Activated naive CD4-positive, alpha-beta T cell treated with anti-CD3 and anti-CD28 coated beads, Interleukin-2, amount 50 U/mL, for 24 hours (primary cell): ENCODE results near the gene ARHGAP26.

ENCODE experiments used
- H3K27ac Mint-ChIP-seq: one replicate; pipeline ENCODE4 v1.8.0; 2021; ENCODE audit warnings: mild to moderate bottlenecking, mixed read lengths
- H3K27me3 Mint-ChIP-seq: one replicate; pipeline ENCODE4 v1.8.0; 2021; ENCODE audit warnings: mixed read lengths
- H3K36me3 Mint-ChIP-seq: one replicate; pipeline ENCODE4 v1.8.0; 2021; ENCODE audit warnings: mixed read lengths
- H3K4me1 Mint-ChIP-seq: one replicate; pipeline ENCODE4 v1.8.0; 2021; ENCODE audit warnings: mixed read lengths
- H3K4me3 Mint-ChIP-seq: one replicate; pipeline ENCODE4 v1.8.0; 2021; ENCODE audit warnings: mild to moderate bottlenecking, mixed read lengths
- H3K9me3 Mint-ChIP-seq: one replicate; pipeline ENCODE4 v1.8.0; 2021; ENCODE audit warnings: mixed read lengths

The ARHGAP26 gene

DNA sequence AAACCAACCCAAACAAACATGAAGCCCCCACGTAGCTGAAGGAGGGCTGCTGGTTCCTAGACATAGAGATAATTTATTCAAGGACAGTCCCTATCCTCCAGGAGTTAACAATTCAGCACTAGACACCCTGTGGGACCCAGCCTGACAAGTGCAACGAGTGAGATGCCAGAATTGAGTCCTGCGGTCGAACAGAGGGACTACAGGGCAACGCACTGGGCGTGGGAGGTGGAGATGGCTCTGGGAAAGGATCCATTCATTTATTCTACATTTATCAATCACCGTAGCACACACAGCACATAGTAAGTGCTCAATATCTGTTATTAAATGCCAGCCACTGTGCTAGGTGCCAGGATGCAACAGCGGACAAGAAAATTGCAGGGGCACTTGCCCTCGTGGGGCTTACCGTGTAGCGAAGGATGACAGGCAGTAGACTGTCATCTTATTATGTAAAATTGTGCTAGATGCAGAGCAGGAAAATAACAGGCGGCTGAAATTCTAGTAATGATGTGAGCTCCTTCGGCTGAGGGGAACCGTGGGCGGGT is 855 bp upstream of the ARHGAP26 start:
- H3K9me3 Mint-ChIP-seq = no peaks in the 10 kb centered on the region
- H3K27me3 Mint-ChIP-seq = no peaks in the 10 kb centered on the region
- peak overlapping the region; percentile 91 for H3K4me3 Mint-ChIP-seq
- H3K4me1 Mint-ChIP-seq = peaks cover 35% of the 10 kb centered on the region
- H3K27ac Mint-ChIP-seq = peak overlapping the region; percentile 85
- H3K36me3 Mint-ChIP-seq = no peaks in the 10 kb centered on the region

DNA sequence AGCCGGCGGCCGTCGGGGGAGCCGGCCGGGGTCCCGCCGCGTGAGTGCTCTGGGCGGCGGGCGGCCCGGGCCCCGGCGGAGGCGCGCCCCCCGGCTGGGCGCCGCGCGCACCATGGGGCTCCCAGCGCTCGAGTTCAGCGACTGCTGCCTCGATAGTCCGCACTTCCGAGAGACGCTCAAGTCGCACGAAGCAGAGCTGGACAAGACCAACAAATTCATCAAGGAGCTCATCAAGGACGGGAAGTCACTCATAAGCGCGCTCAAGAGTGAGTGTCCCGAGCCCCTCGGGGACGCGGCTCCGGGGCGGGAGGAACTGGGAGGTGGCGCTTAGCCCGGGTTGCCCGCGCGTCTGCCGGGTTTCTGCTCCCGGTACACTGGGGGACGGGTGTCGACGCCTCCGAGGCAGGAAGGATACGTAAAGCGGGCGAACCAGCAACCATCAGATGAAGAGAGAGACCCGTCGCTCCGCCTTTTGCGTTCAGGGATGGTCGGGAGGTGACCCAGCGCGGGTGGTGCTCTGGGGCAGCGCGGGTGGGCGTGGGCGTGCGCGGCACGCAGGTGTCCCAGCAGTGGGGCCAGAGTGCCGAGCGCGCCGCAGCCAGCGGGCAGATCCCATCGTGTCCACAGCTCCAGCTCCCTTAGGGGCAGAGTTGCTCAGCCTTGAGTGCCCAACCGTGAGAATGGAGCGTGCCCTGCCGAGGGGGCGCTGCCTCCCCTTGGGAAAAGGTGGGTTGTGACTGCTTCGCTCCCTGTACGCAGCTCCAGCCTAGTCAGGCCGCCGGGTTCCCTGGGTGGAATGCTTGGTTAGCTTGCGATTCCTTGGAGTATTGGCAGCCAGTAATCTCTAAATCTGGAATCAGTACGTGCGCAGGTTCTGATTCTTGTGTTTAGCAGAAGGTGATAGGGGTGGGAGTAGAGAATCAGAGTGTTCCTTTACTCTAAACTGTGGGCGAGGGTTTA is 753 bp downstream of the ARHGAP26 start:
- no peak overlapping the region for H3K27ac Mint-ChIP-seq
- H3K4me1 Mint-ChIP-seq = peaks cover 40% of the 10 kb centered on the region
- H3K36me3 Mint-ChIP-seq = no peaks in the 10 kb centered on the region
- H3K27me3 Mint-ChIP-seq = no peaks in the 10 kb centered on the region
- H3K9me3 Mint-ChIP-seq = no peaks in the 10 kb centered on the region
- peak overlapping the region; percentile 91 for H3K4me3 Mint-ChIP-seq

DNA sequence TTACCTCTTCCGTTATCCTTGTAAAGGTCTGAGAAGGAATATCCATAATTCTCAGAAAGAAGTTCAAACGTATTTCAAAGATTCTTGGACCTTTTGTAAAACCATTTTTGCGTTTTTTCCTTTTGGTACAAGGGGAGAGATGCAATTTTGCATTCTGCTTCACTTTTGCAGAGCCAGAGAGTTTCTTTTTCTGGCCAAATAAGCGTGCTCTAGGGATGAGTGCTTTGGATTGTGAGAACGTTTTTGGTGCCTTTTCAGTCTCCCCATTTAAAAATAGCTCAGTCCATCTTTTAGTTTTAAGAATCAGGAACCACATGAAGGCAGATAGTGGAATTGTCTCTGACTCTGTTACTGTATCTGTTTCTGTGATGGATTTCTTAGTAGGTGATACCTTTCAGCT is 1.5 kb downstream of the ARHGAP26 start:
- H3K27ac Mint-ChIP-seq = peak overlapping the region; percentile 79
- H3K27me3 Mint-ChIP-seq = no peaks in the 10 kb centered on the region

GRCh38 chr5:142772446-142773293 is 2.5 kb downstream of the ARHGAP26 start:
- no peaks in the 10 kb centered on the region for H3K27me3 Mint-ChIP-seq
- no peaks in the 10 kb centered on the region for H3K36me3 Mint-ChIP-seq
- no peaks in the 10 kb centered on the region for H3K9me3 Mint-ChIP-seq
- peak overlapping the region; percentile 91 for H3K4me3 Mint-ChIP-seq
- no peak overlapping the region for H3K27ac Mint-ChIP-seq
- peaks cover 49% of the 10 kb centered on the region for H3K4me1 Mint-ChIP-seq

More for the DNA sequence above, 1.5 kb downstream of the ARHGAP26 start:
- no peaks in the 10 kb centered on the region for H3K9me3 Mint-ChIP-seq
- no peaks in the 10 kb centered on the region for H3K36me3 Mint-ChIP-seq
- peaks cover 44% of the 10 kb centered on the region for H3K4me1 Mint-ChIP-seq
- peak overlapping the region; percentile 91 for H3K4me3 Mint-ChIP-seq

GRCh38 chr5:142777099-142777498 is 6.9 kb downstream of the ARHGAP26 start:
- Mint-ChIP-seq H3K4me1 (peaks cover 67% of the 10 kb centered on the region), H3K36me3 (no peaks in the 10 kb centered on the region), H3K27me3 (no peaks in the 10 kb centered on the region), H3K4me3 (no peak overlapping the region), H3K9me3 (no peaks in the 10 kb centered on the region), H3K27ac (no peak overlapping the region)

GRCh38 chr5:142777850-142778249 is 7.7 kb downstream of the ARHGAP26 start:
- no peak overlapping the region for H3K4me3 Mint-ChIP-seq
- no peaks in the 10 kb centered on the region for H3K36me3 Mint-ChIP-seq
- H3K27ac Mint-ChIP-seq = peak overlapping the region; percentile 2

GRCh38 chr5:142779163-142779840 is 9.1 kb downstream of the ARHGAP26 start:
- H3K9me3 Mint-ChIP-seq = no peaks in the 10 kb centered on the region
- no peaks in the 10 kb centered on the region for H3K27me3 Mint-ChIP-seq
- peaks cover 71% of the 10 kb centered on the region for H3K4me1 Mint-ChIP-seq
- no peak overlapping the region for H3K4me3 Mint-ChIP-seq
- H3K27ac Mint-ChIP-seq = no peak overlapping the region
- H3K36me3 Mint-ChIP-seq = no peaks in the 10 kb centered on the region

More at GRCh38 chr5:142777850-142778249, 7.7 kb downstream of the ARHGAP26 start:
- Mint-ChIP-seq H3K27me3 (no peaks in the 10 kb centered on the region), H3K4me1 (peaks cover 67% of the 10 kb centered on the region), H3K9me3 (no peaks in the 10 kb centered on the region)

DNA sequence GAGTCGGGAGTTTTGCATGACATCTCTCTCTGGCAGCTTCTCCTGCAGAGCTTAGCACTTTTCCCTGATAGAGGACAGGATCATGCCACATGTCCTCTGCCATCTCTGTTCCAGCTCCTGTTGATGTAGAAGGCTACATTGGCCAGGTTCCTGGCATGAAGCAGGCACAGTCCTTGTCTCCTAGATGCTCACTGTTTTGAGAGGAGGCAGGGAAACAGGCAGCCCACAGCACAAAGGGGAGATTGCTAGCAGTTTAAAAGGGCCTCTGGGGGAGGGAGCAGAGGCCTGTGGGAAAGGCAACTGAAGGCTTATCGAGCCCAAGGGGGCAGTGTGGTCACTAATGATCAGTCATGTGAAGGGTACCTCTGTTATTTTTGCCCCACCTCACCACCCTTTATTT is 10.7 kb downstream of the ARHGAP26 start:
- Mint-ChIP-seq H3K27me3 (no peaks in the 10 kb centered on the region), H3K4me1 (peaks cover 80% of the 10 kb centered on the region), H3K27ac (no peak overlapping the region), H3K36me3 (peaks cover 3% of the 10 kb centered on the region), H3K9me3 (no peaks in the 10 kb centered on the region), H3K4me3 (no peak overlapping the region)

GRCh38 chr5:142782976-142783530 is 12.9 kb downstream of the ARHGAP26 start:
- Mint-ChIP-seq H3K9me3 (no peaks in the 10 kb centered on the region), H3K27me3 (no peaks in the 10 kb centered on the region), H3K36me3 (peaks cover 3% of the 10 kb centered on the region), H3K27ac (no peak overlapping the region), H3K4me1 (peaks cover 80% of the 10 kb centered on the region), H3K4me3 (no peak overlapping the region)

DNA sequence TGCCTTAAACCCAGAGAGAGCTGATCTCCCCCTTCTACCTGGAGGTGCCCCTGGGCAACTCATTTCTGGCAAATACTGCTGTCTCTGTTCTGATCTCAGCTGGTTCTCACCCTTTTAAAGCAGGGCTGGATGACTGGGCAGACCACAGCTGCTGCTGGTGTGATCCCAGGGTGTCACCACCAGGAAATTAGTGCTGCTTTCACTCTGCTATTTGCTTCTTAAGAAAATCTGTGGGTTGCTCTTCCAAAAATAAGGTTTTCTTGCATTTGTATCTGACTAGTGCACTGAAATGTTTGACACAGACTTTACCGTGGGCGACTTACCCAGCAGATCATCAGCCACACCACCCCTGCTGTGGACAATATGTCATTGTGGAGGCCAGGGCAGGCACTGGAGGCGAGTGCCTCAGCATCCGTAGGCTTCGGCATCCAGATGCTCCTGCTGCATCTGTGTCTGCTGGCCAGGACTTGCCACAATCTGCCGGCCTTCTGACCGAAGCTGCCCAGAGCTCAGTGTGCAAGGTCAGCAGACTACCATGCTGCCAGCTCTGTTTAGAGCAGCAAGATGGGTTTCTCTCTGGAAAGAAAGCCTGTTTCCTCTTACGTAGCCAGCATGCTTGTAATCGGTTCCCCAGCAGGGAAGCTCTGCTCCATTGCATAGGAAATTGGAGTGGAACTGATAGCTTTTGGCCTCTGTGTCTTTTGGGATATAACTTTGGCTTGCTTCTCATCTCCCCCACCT is 13.6 kb downstream of the ARHGAP26 start:
- Mint-ChIP-seq H3K27ac (peak overlapping the region; percentile 63), H3K36me3 (peaks cover 4% of the 10 kb centered on the region), H3K27me3 (no peaks in the 10 kb centered on the region), H3K4me3 (no peak overlapping the region), H3K4me1 (peaks cover 74% of the 10 kb centered on the region), H3K9me3 (no peaks in the 10 kb centered on the region)

DNA sequence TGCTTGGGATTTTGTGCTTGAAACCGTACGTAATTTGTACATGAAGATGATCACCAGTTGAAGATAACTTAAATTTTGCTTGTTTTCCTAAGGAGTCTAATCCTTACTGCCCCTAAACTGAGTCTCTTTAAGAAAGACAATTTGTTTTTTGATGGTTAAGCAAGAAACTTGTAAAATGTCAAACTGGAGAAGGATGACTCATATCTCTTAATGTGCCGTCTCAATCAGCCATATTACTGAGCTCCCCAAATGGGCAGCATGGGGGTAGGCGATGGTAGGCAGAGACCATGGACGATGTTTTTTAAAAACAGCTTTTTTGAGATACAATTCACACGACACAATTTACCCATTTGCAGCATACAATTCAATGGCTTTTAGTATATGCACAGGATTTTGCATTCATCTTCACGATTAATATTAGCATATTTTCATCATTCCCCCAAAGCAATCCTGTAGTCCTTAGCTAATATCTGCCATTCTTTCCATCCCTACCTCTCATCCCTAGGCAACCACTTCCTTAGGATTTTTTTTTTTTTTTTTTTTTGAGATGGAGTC is 14.3 kb downstream of the ARHGAP26 start:
- H3K4me3 Mint-ChIP-seq = no peak overlapping the region
- no peaks in the 10 kb centered on the region for H3K27me3 Mint-ChIP-seq
- H3K9me3 Mint-ChIP-seq = no peaks in the 10 kb centered on the region
- no peak overlapping the region for H3K27ac Mint-ChIP-seq
- peaks cover 67% of the 10 kb centered on the region for H3K4me1 Mint-ChIP-seq
- H3K36me3 Mint-ChIP-seq = peaks cover 4% of the 10 kb centered on the region

DNA sequence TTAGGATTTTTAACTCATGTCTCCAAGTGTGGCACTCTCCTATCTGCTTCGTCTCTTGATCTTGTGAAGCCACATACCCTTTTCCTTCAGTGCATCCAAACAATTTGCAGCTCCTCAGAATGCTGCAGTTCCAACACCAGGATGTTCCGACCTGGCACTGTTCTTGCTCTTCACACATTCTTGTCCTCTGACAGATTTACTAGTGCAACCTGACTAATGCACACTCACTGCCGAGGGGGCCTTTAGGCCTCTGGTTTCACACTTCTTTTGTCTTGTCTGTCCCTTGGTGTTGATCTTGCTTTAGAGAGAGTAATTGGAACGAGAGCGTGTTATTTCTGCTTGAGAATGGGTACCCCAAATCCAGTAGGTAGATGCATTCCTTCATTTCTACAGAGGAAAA is 15.0 kb downstream of the ARHGAP26 start:
- Mint-ChIP-seq H3K4me3 (no peak overlapping the region), H3K36me3 (peaks cover 7% of the 10 kb centered on the region), H3K4me1 (peaks cover 59% of the 10 kb centered on the region), H3K27me3 (no peaks in the 10 kb centered on the region), H3K9me3 (no peaks in the 10 kb centered on the region), H3K27ac (no peak overlapping the region)

GRCh38 chr5:142789206-142789605 is 19.0 kb downstream of the ARHGAP26 start:
- no peaks in the 10 kb centered on the region for H3K27me3 Mint-ChIP-seq
- no peak overlapping the region for H3K4me3 Mint-ChIP-seq
- peaks cover 16% of the 10 kb centered on the region for H3K36me3 Mint-ChIP-seq
- peaks cover 31% of the 10 kb centered on the region for H3K4me1 Mint-ChIP-seq
- H3K9me3 Mint-ChIP-seq = no peaks in the 10 kb centered on the region
- H3K27ac Mint-ChIP-seq = no peak overlapping the region
